ENCODE measurements around the gene TRMT112.
A peak's percentile ranks its signal among the peaks of the same experiment; 100 is the strongest.

The TRMT112 gene

GRCh38 chr11:64317325-64317960, at the start of gene TRMT112:
Gene TRMT112 (minus strand): TSS chr11:64317559. CDS start chr11:64317526, 33 bp downstream.
- DNase-seq = peak; percentile 95

- DNase-seq = no peak
Observed at GRCh38 chr11:64366751-64367150, 49.4 kb upstream of the TRMT112 start.

GRCh38 chr11:64364911-64365310, 47.6 kb upstream of the TRMT112 start:
- no peak for DNase-seq

- no peak for DNase-seq
Observed at GRCh38 chr11:64364435-64364834, 47.1 kb upstream of the TRMT112 start.

GRCh38 chr11:64362339-64362738, 45.0 kb upstream of the TRMT112 start:
- DNase-seq = no peak

- no peak for DNase-seq
Observed at GRCh38 chr11:64361659-64362058, 44.3 kb upstream of the TRMT112 start.

- no peak for DNase-seq
Observed at GRCh38 chr11:64360448-64360921, 43.1 kb upstream of the TRMT112 start.

GRCh38 chr11:64359712-64360445, 42.5 kb upstream of the TRMT112 start:
- DNase-seq = peak in 1 of 2 donors; percentile 54

- DNase-seq = peak; percentile 61 to 73
Observed at GRCh38 chr11:64358907-64359711, 41.8 kb upstream of the TRMT112 start, which contains the start of gene RPS6KA4. Gene RPS6KA4 (plus strand): TSS chr11:64359162. CDS start chr11:64359236, 74 bp downstream.

GRCh38 chr11:64358536-64358906, 41.2 kb upstream of the TRMT112 start:
- DNase-seq = no peak

- DNase-seq = peak; percentile 42 to 66
Observed at GRCh38 chr11:64357904-64358535, 40.7 kb upstream of the TRMT112 start.

- no peak for DNase-seq
Observed at GRCh38 chr11:64357446-64357845, 40.1 kb upstream of the TRMT112 start.

- peak; percentile 43 to 54 for DNase-seq
Observed at GRCh38 chr11:64356498-64357411, 39.4 kb upstream of the TRMT112 start.

GRCh38 chr11:64355078-64355940, 38.0 kb upstream of the TRMT112 start:
- DNase-seq = peak; percentile 31 to 54

GRCh38 chr11:64353715-64354506, 36.6 kb upstream of the TRMT112 start:
- DNase-seq = no peak

- no peak for DNase-seq
Observed at GRCh38 chr11:64352995-64353714, 35.8 kb upstream of the TRMT112 start.

- DNase-seq = no peak
Observed at GRCh38 chr11:64352099-64352994, 35.0 kb upstream of the TRMT112 start.

- no peak for DNase-seq
Observed at GRCh38 chr11:64351136-64351631, 33.8 kb upstream of the TRMT112 start.

Data from stimulated activated CD4-positive, alpha-beta T cell treated with anti-CD3 and anti-CD28 coated beads, Interleukin-2, amount 100 ng/mL, for 24 hours (primary cell).